HTR-8/SVneo (cell line): ENCODE data around the gene PRRT1.
"Not testable (repeated sequence)": the region's sequence is repeated elsewhere in the genome, so short reads cannot be mapped to it uniquely, and the experiment has no call there.

Experiments
- DNase-seq: peaks from one replicate; pipeline ENCODE4 v3.0.0; 2011; ENCODE audit warnings: low spot score, mixed read lengths; ENCODE audit not compliant: insufficient read length
- FAIRE-seq: peaks from 2 replicates; lab custom pipeline; 2011; peaks lifted over from hg19 to GRCh38; lab: Jason Lieb, UNC

Gene PRRT1

DNA sequence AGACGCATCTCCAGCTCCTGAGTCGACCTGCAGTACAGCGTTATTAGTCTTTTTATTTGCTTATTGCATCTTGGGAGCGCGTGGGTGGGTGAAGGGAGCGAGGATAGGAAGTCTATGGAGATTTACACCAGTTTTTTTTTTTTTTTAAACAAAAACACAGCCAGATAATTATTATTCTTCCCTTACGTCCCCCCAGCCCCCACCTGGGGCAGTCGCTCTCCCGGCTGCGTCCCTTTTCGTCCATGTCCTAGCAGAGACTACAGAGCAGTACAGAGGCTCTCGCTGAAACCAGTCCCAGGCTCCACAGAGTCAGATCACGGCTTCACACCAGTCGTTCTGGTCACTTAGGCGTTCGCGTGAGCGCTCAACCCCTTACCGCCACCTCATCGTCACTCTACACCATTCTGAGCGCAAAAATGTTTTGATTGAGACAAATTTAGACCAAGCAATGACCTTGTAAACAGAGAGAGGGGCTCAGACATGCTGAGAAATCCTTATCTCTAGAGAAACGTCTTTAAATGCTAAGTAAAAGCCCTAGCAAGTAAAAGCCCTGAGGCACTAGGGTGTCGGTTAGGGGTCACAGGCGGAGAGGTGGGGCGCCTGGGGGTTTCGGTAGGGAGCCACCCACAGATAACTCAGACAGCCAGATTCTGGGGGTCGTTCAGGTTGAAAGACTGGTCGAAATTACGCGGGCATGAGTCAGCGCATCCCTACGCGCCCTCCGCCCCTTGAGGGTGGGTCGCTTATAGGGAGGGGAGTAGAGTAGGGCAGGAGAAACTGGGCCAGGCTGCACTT, 1.2 kb upstream of the PRRT1 start:
- FAIRE-seq, result no peak

GRCh38 chr6:32151181-32151862, 417 bp downstream of the PRRT1 start:
- peak; percentile 55 for FAIRE-seq
- no peak for DNase-seq

More for the DNA sequence above, 1.2 kb upstream of the PRRT1 start:
- DNase-seq, result peak; percentile 56

GRCh38 chr6:32149932-32150870, 1.5 kb downstream of the PRRT1 start:
- FAIRE-seq (no peak), DNase-seq (no peak)

- no peak for DNase-seq
- FAIRE-seq, result no peak
Observed at GRCh38 chr6:32149092-32149755, 2.5 kb downstream of the PRRT1 start.

DNA sequence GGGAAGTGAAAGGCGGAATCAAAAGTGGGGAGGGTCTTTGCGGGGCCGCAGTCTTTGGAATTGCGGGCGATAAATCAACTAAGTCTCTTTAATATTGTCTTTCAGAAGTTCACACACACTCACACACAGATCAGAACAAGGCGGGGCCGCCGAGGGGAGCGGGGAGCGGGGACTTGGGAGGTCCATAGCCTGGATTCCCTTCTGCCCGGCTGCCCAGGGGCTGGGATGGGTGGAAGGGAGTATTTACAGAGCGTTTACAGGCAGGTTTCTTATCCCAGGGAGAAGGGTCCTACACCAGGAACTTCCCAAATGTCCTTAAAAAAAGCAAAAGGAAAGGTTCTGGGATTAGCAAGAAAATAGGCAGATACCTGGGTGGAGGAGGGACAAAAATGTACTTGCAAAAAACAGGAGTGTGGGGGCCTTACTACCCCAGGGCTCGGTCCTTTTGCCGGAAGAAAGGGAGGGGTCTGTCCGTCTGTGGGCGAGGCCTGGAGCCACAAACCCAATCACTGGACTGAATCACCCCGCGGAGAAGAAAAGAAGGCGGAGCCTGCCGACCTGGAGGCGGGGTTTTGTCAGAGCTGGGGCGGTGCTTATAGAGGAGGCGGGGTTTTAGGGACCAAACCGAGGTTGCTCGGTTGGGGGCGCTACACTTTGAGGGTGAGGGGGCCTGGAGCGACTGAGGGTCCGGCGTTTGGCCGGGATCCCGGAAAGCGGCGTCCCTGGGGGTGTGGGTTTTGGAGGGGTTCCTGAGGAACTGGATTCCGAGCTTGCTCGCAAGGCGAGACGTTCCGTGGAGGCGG, 3.2 kb downstream of the PRRT1 start:
- FAIRE-seq (no peak), DNase-seq (no peak)

DNA sequence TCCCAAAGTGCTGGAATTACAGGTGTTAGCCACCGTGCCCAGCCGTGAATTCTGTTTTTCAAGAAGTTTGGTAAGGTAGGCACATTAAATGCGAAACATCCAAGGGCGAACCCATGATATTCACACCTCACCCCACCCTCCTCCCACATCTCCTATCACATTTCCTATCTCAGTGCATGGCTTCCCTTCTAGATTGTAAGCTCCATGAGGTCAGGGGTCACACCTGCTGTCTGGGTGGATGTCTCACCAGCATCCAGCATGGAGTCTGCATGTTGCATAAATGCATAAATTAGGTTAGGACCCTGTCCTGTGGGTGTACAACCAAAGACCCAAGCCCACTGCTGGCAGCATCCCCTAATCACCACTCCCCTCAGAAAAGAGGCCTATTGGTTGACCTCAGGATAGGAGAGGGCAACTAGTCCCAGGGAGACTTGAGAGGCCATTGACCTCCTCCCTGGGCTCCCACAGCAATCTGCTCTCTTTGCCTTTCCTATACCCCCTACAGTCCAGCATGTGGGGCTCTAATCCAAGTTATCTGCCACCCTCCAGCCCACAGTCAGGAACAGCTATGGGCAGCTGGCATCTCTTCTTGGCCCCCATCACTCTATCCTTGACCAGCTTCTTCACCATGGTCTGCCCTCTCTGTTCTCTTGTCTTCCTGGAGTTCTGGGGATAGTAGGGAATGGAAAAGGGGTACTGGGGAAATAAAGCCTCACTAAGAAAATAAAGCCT, 4.2 kb downstream of the PRRT1 start:
- DNase-seq, result no peak
- FAIRE-seq, result no peak

DNA sequence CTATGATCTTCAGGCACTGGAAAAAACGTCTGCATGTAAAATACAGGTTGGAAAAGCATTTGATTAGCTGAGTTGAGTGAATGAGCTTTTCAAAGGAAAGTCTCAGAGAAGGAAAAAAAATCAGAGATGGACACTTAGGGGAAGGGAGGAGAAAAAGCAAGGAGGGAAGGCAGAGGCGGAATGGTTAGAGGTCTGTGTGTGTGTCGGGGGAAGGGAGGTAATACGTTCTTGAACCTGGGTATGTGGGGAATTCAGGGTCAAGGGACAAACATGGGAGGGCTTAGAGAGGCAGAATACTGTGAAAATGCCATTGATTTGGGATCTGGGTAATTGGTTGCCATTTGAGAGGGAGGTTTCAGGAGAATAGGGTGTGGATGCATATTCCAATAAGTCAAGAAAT, 5.1 kb downstream of the PRRT1 start:
- DNase-seq, result no peak
- FAIRE-seq, result no peak

GRCh38 chr6:32146287-32146686, 5.5 kb downstream of the PRRT1 start:
- FAIRE-seq (no peak), DNase-seq (no peak)

GRCh38 chr6:32144238-32144637, 7.5 kb downstream of the PRRT1 start:
- not testable (repeated sequence) for DNase-seq, FAIRE-seq

GRCh38 chr6:32140420-32141046, 11.2 kb downstream of the PRRT1 start:
- DNase-seq (no peak), FAIRE-seq (no peak)

DNA sequence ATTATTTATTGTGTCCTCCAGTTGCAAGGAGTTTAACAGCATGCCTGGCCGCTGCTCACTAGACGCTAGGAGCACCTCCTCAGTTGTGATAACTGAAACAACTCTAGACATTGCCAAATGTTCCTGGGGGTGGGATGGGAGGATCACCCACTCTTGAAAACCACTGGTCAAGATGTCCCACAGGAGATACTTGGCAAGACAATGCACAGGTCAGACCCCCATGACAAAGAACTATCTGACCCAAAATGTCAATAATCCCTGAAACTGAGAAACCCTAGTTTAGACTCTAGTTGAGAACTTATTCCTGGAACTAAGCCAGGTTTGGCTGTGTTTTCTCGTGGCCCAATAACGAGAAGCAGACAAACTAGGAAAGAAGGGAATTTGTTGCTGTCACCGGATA, 12.1 kb downstream of the PRRT1 start:
- DNase-seq (no peak), FAIRE-seq (no peak)

DNA sequence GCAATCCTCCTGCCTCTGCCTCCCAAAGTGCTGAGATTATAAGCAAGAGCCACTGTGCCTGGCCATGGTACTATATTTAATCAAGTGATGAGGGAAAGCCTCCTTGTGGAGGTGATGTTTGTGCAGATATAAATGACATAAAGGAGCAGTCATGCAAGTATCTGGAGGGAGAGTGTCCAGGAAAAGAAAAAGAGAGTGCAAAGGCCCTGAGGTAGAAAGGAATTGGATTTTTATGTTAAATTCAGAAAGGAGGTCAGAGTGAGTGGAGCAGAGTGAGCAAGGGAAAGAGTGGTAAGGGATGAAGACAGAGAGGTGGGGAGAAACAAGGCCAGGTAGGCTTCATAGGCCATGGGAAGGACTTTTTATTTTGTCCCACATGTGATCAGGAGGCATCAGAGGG, 14.3 kb downstream of the PRRT1 start:
- FAIRE-seq, result no peak

DNA sequence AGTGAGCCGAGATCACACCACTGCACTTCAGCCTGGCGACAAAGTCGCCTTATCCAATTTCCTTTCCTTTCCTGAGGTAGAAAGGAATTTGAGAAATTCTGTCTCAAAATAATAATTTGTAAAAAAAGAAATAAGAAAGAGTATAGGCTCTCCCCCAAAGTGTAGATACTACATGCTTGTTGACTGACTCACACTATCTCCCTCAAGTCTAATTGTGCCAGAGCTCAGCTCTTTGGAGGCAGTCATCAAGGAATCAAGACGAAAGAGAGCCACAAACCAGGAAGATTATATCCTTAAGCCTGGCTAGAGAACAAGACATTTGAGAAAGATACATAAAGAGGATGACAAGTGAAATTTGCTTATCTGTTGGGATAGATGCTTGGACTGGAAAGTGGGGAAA, 18.0 kb downstream of the PRRT1 start:
- no peak for DNase-seq
- no peak for FAIRE-seq

More for the DNA sequence above, 14.3 kb downstream of the PRRT1 start:
- DNase-seq, result no peak

- FAIRE-seq, result no peak
- DNase-seq, result no peak
Observed at GRCh38 chr6:32132110-32132509, 19.6 kb downstream of the PRRT1 start.

- no peak for DNase-seq
- FAIRE-seq, result no peak
Observed at GRCh38 chr6:32131439-32131948, 20.2 kb downstream of the PRRT1 start.

- FAIRE-seq, result no peak
- no peak for DNase-seq
Observed at GRCh38 chr6:32129297-32130088, 22.2 kb downstream of the PRRT1 start.

- DNase-seq (no peak), FAIRE-seq (no peak)
Observed at GRCh38 chr6:32128751-32129296, 22.9 kb downstream of the PRRT1 start.
